BJ (cell line): ENCODE measurements around the gene CCDC187. TPM values are rescaled to one million over a fixed set of nuclear protein-coding genes. Genes with fewer than 3 reads are reported as not detected.

Experiments used
- CTCF ChIA-PET: fragments of 350-600 bp; formaldehyde crosslinking; extraction: SDS; loops from one replicate; lab custom pipeline; 2021; ENCODE audit warnings: antibody characterized with exemption, inconsistent platforms; lab: Yijun Ruan, JAX
- POLR2A ChIA-PET: fragments of 300-600 bp; sonication (Branson Sonifier 250); formaldehyde crosslinking; extraction: SDS; loops from one replicate; lab custom pipeline; 2021; ENCODE audit warnings: antibody characterized with exemption; lab: Charles Lee
- DNase-seq: peaks from one replicate; pipeline ENCODE4 v3.0.0-alpha.2; 2011; ENCODE audit warnings: low read depth
- H3K27me3 ChIP-seq: 2 replicates; pipeline ENCODE4 v1.6.0; 2011; ENCODE audit warnings: low read length; ENCODE audit not compliant: control insufficient read depth, insufficient read depth
- H3K36me3 ChIP-seq: 2 replicates; pipeline ENCODE4 v1.5.1; 2011; ENCODE audit warnings: low read length; ENCODE audit not compliant: control insufficient read depth, insufficient read depth
- H3K4me3 ChIP-seq: 2 replicates; pipeline ENCODE4 v1.5.1; 2011; ENCODE audit warnings: low read depth, mild to moderate bottlenecking, control low read depth, low read length
- polyA plus RNA-seq: library from polyadenylated mRNA; depleted of rRNA; stranded (reverse); fragments of >200 nt; gene quantifications from 2 replicates; pipeline ENCODE4 v1.2.3, GENCODE V29; 2011
- TF ChIP-seq, protein P1 (sequence below): IDR thresholded peaks from 2 replicates; pipeline ENCODE4 v1.5.1; 2011; ENCODE audit warnings: low read depth, mild to moderate bottlenecking, control low read depth, inconsistent platforms, low read length, moderate library complexity; ENCODE audit not compliant: insufficient read depth

Gene CCDC187
- polyA plus RNA-seq, 1 experiment, result not detected

DNA sequence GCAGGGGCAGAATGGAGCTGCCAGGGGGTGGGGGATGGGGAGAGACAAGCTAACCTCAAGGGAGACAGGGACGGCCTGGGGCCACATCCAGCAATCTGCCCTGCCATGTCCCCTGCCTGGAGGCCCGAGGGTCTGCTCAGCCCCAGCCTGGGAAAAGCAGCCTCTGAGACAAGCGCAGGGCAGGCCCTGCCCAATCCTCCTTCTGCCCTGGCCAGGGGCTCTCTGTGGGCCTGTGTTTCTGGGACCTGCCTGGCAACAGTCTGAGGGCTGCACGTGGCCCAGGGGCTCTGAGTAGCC, 44.4 kb downstream of the CCDC187 start:
- Histone ChIP-seq H3K36me3 (no peaks in the 10 kb centered on the region), H3K27me3 (peaks cover 1% of the 10 kb centered on the region; the same call in 1 of the 2 replicates), H3K4me3 (no peak overlapping the region)
- ChIA-PET CTCF (no interaction called here), POLR2A (no interaction called here)
- no peak for DNase-seq
- TF ChIP-seq, protein P1, sequence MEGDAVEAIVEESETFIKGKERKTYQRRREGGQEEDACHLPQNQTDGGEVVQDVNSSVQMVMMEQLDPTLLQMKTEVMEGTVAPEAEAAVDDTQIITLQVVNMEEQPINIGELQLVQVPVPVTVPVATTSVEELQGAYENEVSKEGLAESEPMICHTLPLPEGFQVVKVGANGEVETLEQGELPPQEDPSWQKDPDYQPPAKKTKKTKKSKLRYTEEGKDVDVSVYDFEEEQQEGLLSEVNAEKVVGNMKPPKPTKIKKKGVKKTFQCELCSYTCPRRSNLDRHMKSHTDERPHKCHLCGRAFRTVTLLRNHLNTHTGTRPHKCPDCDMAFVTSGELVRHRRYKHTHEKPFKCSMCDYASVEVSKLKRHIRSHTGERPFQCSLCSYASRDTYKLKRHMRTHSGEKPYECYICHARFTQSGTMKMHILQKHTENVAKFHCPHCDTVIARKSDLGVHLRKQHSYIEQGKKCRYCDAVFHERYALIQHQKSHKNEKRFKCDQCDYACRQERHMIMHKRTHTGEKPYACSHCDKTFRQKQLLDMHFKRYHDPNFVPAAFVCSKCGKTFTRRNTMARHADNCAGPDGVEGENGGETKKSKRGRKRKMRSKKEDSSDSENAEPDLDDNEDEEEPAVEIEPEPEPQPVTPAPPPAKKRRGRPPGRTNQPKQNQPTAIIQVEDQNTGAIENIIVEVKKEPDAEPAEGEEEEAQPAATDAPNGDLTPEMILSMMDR, result no peak

DNA sequence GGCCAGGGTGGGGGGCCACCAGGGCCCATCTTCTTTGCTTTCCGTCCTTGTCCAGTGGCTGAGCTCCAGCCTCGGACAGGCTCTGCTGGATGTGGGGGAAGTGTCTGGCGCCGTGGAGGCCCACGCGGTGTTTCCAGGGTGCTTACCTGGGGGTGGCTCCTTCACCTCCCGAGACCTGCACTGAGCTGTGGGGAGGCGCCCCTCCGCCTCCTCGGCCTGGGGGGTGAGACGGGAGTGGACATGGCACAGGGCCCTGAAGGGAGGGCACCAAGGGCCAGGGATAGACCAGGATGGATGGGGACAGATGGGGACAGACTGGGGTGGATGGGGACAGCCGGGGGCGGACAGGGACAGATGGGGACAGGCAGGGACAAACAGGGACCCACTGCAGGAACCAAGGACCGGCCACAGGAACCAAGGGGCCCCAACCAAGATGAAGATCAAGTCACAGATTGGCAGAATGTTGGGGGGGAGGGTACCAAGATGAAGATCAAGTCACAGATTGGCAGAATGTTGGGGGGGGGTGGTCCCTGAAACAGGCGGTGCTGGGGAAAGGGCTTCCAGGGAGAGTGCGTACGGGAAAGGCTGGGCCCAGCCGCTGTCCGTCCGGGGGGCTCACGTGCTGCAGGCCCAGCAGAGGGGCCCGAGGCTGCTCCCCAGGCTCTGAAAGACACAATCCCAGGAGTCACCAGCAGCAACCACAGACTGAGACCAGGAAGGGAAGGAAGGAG, 44.9 kb downstream of the CCDC187 start:
- POLR2A ChIA-PET, result no interaction called here

DNA sequence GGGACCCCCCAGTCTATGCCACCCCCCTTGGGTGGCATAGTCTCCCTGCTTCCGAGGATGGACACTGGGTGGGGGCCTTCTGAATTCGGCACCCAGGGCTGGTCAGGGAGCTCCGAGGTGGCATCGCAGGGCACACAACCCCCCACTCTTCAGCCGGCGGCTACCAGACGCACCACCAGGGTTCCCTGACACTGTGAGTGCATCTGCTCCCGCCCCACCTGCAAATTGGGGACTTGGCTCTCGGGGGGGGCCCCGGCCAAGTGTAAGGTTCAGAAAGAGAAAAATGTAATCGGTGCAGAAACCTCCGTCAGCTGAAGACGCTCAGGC, 45.6 kb downstream of the CCDC187 start:
- CTCF ChIA-PET, result interaction anchor here (0.6 kb wide), 1 partner anchor 1181 kb away, joined by 4 read pairs; no protein-coding TSS in a partner anchor
- TF ChIP-seq, protein P1, result no peak
- Histone ChIP-seq H3K36me3 (no peaks in the 10 kb centered on the region), H3K4me3 (no peak overlapping the region), H3K27me3 (peaks cover 1% of the 10 kb centered on the region; the same call in 1 of the 2 replicates)
- POLR2A ChIA-PET, result no interaction called here
- DNase-seq, result no peak

More for the DNA sequence above, 44.9 kb downstream of the CCDC187 start:
- TF ChIP-seq, protein P1, result no peak
- DNase-seq, result no peak
- CTCF ChIA-PET, result interaction anchor here (0.6 kb wide), 1 partner anchor 1181 kb away, joined by 4 read pairs; no protein-coding TSS in a partner anchor
- no peaks in the 10 kb centered on the region for H3K36me3 ChIP-seq
- H3K27me3 ChIP-seq, result peaks cover 1% of the 10 kb centered on the region; the same call in 1 of the 2 replicates
- no peak overlapping the region for H3K4me3 ChIP-seq

DNA sequence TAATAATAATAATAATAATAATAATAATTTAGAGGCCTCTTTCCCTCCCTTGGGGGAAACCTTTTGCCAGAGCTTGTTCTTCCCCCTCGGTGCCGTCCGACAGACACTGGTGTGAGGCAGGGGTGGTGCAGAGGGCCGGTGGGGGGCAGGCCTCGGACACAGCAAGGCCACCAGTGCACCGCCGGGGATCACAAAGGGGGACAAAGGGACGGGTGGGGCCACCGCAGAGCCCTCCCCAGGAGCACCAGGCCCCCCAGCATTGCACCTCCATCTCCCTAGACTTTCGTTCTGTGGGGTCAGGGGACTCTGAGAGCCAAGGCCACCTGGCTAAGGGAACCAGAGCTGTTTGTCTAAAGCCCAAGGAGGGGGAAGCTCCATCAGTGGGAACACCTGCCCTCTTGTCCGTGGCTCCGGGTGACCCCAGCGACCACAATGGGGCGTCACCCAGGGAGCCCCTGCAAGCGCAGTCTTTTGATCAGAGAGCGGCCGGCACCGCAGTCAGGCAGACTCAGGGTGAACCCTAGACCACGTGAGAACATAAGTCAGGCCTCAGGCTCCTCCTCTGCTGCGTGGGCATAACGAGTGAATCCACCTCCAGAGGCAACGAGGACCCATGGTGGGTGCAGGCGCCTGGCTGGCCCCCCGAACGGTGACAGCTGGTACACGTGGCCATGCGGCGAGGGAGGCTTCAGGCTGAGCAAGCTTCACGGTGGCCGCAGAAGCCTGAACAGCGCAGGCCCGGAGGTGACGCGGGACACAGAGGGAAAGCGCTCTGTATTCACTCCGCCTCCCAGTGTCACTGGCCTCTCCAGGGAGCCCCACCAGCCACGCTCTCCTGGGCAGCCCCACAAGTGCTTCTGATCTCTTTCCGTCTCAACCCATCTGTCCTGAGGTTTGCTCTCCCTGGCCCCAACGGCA, 46.3 kb downstream of the CCDC187 start:
- Histone ChIP-seq H3K36me3 (no peaks in the 10 kb centered on the region), H3K4me3 (no peak overlapping the region), H3K27me3 (peaks cover 1% of the 10 kb centered on the region; the same call in 1 of the 2 replicates)
- ChIA-PET CTCF (no interaction called here), POLR2A (no interaction called here)
- TF ChIP-seq, protein P1, result no peak
- no peak for DNase-seq
